ENCODE measurements around the gene GLDN. TPM values are rescaled to one million over a fixed set of nuclear protein-coding genes. Genes with fewer than 3 reads are reported as not detected.

Gene GLDN
- 8.4 TPM for total RNA-seq
- long read RNA-seq, partial matches to known transcripts = 1 of 1 reads
- long read RNA-seq, other reads (novel, unspliced or antisense) = 0 of 1 reads

- intact Hi-C loops (cut with DNase I) = no loop called here
- DNase-seq (ENCODE audit: missing footprints) (peak; percentile 74), ATAC-seq (peak; percentile 90)
These were observed at the start of gene GLDN for GRCh38 chr15:51341366-51342226. Gene GLDN (plus strand): TSS chr15:51341655. CDS start chr15:51341685, 30 bp downstream.

GRCh38 chr15:51298620-51299019 is 42.8 kb upstream of the GLDN start:
- intact Hi-C loops (cut with DNase I) = no loop called here
- no peak for DNase-seq (ENCODE audit: missing footprints)
- no peak for ATAC-seq

- DNase-seq (ENCODE audit: missing footprints) = no peak
- ATAC-seq = no peak
- intact Hi-C loops (cut with DNase I) = no loop called here
These were observed 42.1 kb upstream of the GLDN start for GRCh38 chr15:51299187-51300015.

- no peak for DNase-seq (ENCODE audit: missing footprints)
- intact Hi-C loops (cut with DNase I) = no loop called here
- ATAC-seq = no peak
These were observed 39.0 kb upstream of the GLDN start for GRCh38 chr15:51302480-51302879.

- intact Hi-C loops (cut with DNase I) = no loop called here
- DNase-seq (ENCODE audit: missing footprints) (no peak), ATAC-seq (no peak)
These were observed 37.9 kb upstream of the GLDN start for GRCh38 chr15:51303462-51303980.

- DNase-seq (ENCODE audit: missing footprints) = no peak
- intact Hi-C loops (cut with DNase I) = no loop called here
- no peak for ATAC-seq
These were observed 34.1 kb upstream of the GLDN start for GRCh38 chr15:51307325-51307724.

- intact Hi-C loops (cut with DNase I) = no loop called here
- ATAC-seq = no peak
- DNase-seq (ENCODE audit: missing footprints) = no peak
These were observed 33.6 kb upstream of the GLDN start for GRCh38 chr15:51307811-51308210.

GRCh38 chr15:51310064-51310463 is 31.4 kb upstream of the GLDN start:
- DNase-seq (ENCODE audit: missing footprints) (no peak), ATAC-seq (peak; percentile 42)
- intact Hi-C loops (cut with DNase I) = no loop called here

GRCh38 chr15:51311510-51311909 is 29.9 kb upstream of the GLDN start:
- no peak for ATAC-seq
- DNase-seq (ENCODE audit: missing footprints) = no peak
- intact Hi-C loops (cut with DNase I) = no loop called here

- DNase-seq (ENCODE audit: missing footprints) = no peak
- no peak for ATAC-seq
- intact Hi-C loops (cut with DNase I) = no loop called here
These were observed 29.0 kb upstream of the GLDN start for GRCh38 chr15:51312166-51313073.

- ATAC-seq (no peak), DNase-seq (ENCODE audit: missing footprints) (no peak)
- intact Hi-C loops (cut with DNase I) = no loop called here
These were observed 28.4 kb upstream of the GLDN start for GRCh38 chr15:51313074-51313393.

GRCh38 chr15:51313644-51314280 is 27.7 kb upstream of the GLDN start:
- intact Hi-C loops (cut with DNase I) = no loop called here
- ATAC-seq = no peak

GRCh38 chr15:51314391-51315337 is 26.8 kb upstream of the GLDN start:
- ATAC-seq = no peak
- no peak for DNase-seq (ENCODE audit: missing footprints)
- intact Hi-C loops (cut with DNase I) = no loop called here

More at GRCh38 chr15:51313644-51314280, 27.7 kb upstream of the GLDN start:
- DNase-seq (ENCODE audit: missing footprints) = no peak

GRCh38 chr15:51315726-51316125 is 25.7 kb upstream of the GLDN start:
- DNase-seq (ENCODE audit: missing footprints) (no peak), ATAC-seq (no peak)
- intact Hi-C loops (cut with DNase I) = no loop called here

GRCh38 chr15:51316636-51317035 is 24.8 kb upstream of the GLDN start:
- no peak for DNase-seq (ENCODE audit: missing footprints)
- intact Hi-C loops (cut with DNase I) = no loop called here
- no peak for ATAC-seq

GRCh38 chr15:51318382-51319150 is 22.9 kb upstream of the GLDN start:
- DNase-seq (ENCODE audit: missing footprints) = no peak
- ATAC-seq = no peak
- intact Hi-C loops (cut with DNase I) = no loop called here

Measured in Right ventricle myocardium inferior (tissue), 1 donor.